ENCODE results near the gene B3GNT9.
A peak's percentile ranks its signal among the peaks of the same experiment; 100 is the strongest.

DNA sequence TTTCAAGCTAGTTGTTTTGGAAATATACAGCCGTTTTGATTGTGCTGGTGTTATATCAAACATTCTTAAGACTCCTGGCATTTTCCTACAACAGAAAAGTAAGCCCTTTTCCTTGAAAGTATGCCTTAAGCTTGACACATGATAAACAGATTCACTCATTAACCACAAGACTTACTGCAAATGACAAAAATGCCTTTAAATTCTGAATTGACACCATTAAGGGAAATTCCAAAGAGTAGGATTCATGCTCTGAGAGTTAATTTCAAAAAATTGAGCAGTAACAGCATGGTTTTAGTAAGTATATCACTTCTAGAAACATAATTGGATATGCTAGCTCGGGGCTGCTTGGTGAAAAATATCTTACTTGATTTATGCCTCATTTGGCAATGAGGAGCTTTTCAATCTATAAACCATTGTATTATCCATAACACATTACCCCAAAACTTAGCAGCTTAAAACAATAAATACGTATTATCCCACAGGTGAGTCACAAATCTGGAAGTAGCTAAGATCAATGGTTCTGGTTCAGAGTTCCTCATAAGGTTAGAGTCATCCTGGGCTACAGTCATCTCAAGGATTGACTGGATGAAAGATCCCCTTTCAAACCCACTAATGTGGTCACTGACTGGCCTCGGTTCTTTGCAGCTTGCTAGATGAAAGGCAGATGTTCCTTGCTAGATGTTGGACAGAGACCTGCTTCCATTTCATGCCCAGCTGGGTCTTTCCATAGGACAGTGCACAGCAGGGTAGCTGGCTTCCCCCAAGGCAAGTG lies 49.3 kb downstream of the B3GNT9 start:
- TF ChIP-seq, protein P1, sequence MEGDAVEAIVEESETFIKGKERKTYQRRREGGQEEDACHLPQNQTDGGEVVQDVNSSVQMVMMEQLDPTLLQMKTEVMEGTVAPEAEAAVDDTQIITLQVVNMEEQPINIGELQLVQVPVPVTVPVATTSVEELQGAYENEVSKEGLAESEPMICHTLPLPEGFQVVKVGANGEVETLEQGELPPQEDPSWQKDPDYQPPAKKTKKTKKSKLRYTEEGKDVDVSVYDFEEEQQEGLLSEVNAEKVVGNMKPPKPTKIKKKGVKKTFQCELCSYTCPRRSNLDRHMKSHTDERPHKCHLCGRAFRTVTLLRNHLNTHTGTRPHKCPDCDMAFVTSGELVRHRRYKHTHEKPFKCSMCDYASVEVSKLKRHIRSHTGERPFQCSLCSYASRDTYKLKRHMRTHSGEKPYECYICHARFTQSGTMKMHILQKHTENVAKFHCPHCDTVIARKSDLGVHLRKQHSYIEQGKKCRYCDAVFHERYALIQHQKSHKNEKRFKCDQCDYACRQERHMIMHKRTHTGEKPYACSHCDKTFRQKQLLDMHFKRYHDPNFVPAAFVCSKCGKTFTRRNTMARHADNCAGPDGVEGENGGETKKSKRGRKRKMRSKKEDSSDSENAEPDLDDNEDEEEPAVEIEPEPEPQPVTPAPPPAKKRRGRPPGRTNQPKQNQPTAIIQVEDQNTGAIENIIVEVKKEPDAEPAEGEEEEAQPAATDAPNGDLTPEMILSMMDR (IDR thresholded peaks at IDR 0.05): peak; percentile 1; the same call in 1 of the 2 replicates
- TF ChIP-seq IRF3 (IDR thresholded peaks at IDR 0.05; ENCODE audit: low read depth, low read length): no peak
- TF ChIP-seq RAD21 (IDR thresholded peaks at IDR 0.05; ENCODE audit: low read length): no peak

Data from SK-N-SH (cell line).